GM19438 (cell line): ENCODE data around the gene IQCF5.
"Not testable (repeated sequence)": the region's sequence is repeated elsewhere in the genome, so short reads cannot be mapped to it uniquely, and the experiment has no call there.

ENCODE experiments used
- ATAC-seq: cut with Tn5 transposase; IDR thresholded peaks from one replicate; pipeline ENCODE4 v1.9.1; 2021; ENCODE audit warnings: low read depth; ENCODE audit not compliant: unreplicated experiment

The IQCF5 gene

DNA sequence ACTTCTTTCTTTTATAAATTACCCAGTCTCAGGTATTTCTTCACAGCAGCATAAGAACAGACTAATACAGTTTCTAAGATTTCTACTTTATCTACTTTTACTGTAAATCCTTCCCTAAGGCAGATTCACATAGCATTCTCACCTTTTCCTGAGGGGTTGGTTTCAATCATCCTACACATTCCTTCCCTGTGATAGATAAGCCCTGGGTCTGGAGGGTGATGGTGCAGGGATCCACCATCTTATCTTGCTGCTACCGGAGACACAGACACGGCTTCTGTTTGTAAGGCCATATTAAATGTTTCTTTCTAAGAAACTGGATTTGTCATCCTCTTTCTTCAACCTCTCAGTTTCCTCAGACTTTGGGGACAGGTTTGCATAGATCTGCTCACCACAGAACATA, 6.1 kb downstream of the IQCF5 start:
- ATAC-seq, result no peak

DNA sequence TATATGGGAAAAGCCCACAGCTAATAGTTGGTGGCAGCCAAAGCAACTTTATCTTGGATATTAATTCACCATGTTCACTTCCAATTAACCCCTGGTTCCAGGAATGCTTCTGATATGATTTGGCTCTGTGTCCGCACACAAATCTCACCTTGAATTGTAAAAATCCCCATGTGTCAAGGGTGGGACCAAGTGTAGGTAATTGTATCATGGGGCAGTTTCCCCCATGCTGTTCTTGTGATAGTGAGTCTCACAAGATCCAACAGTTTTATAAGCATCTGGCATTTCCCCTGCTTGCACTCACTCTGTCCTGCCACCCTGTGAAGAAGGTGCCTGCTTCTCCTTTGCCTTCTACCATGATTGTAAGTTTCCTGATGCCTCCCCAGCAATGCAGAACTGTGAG, 6.5 kb downstream of the IQCF5 start:
- ATAC-seq, result not testable (repeated sequence)

DNA sequence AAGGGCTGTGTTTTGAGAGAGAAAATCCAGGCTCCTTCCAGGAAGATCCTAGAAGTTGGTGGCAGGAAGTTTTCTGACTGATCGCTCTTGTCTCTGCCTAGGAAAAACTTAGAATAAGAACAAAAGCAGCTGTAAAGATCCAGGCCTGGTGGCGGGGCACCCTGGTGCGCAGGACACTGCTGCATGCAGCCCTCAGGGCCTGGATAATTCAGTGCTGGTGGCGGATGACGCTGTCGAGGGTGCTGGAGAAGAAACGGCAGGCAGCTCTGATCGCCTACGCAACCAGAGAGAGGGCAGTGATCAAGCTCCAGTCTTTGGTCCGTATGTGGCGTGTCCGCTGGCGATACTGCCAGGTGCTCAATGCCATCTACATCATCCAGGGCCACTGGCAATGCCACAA, 12.5 kb downstream of the IQCF5 start:
- no peak for ATAC-seq

DNA sequence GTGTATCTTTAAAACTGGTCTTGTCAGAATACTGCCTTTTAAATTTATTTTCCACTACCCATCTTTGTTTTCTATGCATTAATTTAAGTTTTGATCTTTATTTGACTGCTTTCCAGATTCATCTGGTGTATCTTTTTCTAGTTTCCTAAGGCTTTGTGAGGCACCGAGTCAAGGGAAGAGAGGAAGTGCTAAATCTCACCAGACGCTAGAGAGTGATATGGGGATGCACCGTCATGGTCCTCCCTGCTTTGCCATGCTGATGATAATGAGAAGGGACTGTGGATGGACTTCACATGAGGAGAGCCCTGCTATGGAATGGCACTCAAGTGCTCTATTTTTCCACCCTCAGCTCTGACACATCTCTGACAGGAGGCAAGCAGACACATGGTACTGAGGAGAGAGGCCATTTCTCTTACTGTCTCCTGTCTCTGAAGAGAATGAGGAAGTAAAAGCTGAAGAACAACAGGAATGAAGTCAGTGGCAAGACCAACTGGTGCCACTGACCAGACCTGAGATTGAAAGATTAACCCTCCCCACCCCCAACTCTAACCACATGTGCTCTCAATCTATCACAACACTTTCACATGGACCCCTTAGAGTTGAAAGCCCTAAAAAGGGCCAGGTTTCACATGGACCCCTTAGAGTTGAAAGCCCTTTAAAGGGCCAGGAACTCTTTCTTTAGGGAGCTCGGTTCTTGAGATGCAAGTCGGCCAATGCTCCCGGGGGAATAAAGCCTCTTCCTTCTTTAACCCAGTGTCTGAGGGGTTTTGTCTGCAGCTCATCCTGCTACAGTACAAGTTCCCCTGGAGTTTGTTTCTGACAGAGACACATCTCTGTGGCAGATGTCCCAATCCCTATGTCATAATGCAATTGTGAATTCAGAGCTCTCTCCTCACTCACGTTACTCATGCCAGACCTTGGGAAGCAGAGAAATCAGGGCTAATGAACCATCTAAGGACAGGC, 14.4 kb downstream of the IQCF5 start, which contains the start of gene IQCF2:
TSS of gene IQCF2 (plus strand) at position 913 of the 963 bp plus-strand sequence. CDS start 52 bp downstream, outside the sequence.
- peak; percentile 66 for ATAC-seq

DNA sequence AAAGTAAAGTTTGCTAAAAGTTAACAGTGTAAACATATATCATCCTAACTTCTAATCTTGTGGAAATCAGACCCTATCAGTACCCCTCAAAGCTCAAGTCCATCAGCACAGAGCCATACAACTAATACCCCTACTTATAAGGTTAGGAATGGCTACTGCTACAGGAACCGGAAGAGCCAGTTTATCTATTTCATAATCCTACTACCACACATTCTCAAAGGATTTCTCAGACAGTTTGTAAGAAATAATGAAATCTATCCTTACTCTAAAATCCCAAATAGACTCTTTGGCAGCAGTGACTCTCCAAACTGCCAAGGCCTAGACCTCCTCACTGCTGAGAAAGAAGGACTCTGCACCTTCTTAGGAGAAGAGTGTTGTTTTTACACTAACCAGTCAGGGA, 20.0 kb downstream of the IQCF5 start:
- ATAC-seq, result not testable (repeated sequence)

DNA sequence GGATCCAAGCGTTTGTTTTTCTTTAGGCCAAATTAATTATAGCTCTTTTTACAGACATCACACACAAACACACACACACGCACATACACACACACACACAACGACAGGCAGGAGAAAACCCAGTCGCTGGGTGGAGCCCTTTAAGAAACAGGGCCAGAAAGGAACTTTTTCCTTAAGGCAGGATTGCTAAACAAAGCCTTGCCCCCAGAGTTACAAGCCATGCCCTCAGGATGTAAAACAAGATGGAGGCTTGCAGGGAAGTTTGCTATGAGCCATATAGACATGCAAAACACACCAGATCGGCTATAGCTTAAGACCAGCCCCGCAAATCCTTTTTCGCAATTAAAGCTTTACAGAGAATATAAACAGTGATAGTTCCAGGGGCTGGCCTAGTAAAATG, 30.3 kb downstream of the IQCF5 start:
- ATAC-seq, result no peak

DNA sequence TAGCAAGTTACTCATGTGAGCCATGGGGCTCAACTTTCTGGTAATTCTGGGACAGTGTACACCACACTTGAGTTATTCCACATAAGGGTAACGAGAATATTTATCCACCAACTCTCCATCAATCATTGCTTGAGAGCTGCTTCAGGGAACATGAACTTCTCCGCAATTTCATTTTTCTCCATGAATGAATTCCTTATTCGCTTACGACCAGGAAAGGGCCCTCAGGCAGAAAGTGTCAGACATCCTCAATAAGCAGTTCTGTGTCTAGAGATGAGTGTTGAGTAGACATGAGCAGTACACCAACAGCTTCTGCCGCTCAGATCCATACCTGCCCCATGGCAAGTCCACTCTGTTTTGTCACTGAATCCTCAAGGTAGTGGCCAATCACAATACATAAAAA, 38.8 kb downstream of the IQCF5 start:
- no peak for ATAC-seq

DNA sequence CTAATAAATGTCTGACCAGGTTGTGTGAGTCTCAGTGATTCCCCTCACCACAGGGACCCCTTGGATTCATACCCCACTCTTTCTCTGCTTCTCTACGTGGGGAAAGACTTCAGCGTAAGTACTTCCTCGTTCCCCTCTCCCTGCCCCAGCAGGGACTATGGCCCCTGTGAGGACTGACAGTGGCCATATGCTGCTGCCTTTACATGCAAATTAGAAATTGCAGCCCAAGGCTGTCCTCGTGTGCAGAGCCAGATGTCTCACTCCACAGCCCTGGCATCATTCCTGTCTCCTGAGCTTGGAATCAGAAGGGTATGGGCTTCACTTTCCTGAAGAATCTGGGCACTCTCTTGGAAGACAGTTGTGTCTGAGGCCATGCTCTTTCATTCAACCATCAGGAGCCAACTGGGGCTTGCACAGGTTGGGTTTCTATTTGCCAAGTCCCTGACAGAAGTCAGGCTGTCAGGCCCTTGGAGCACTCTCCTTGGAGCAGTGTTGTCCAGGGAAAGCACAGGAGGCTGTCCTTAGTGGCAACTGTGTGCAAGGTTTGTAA, 44.5 kb downstream of the IQCF5 start:
- no peak for ATAC-seq

DNA sequence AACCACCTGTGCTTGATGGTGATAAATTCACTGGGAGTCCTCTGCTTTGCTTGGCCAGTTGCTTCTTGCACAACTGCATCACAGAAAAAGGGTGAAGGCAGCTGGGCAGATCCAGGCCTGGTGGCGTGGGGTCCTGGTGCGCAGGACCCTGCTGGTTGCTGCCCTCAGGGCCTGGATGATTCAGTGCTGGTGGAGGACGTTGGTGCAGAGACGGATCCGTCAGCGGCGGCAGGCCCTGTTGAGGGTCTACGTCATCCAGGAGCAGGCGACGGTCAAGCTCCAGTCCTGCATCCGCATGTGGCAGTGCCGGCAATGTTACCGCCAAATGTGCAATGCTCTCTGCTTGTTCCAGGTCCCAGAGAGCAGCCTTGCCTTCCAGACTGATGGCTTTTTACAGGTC, 45.1 kb downstream of the IQCF5 start:
- ATAC-seq, result no peak

DNA sequence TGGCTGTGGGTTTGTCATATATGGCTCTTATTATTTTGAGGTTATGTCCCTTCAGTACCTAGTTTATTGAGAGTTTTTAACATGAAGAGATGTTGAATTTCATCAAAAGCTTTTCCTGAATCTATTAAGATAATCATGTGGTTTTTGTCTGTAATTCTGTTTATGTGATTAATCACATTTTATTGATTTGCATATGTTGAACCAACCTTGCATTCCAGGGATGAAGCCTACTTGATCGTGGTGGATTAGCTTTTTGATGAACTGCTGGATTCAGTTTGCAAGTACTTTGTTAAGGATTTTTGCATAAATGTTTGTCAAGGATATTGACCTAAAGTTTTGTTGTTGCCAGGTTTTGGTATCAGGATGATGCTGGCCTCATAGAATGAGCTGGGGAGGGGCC, 47.1 kb downstream of the IQCF5 start:
- ATAC-seq, result no peak
